PC-3 (cell line): ENCODE data around the gene DIP2B.

Experiments used
- EZH2 ChIP-seq: fragments of 300-600 bp; sonication (generic); IDR thresholded peaks from one replicate; pipeline ENCODE4 v1.6.1; 2017; ENCODE audit warnings: antibody characterized with exemption, mild to moderate bottlenecking, low read length; ENCODE audit not compliant: unreplicated experiment
- EZH2phosphoT487 ChIP-seq: fragments of 300-600 bp; sonication (generic); IDR thresholded peaks from 2 replicates; pipeline ENCODE4 v1.6.1; 2018; ENCODE audit warnings: mild to moderate bottlenecking, antibody characterized with exemption, low read length, borderline replicate concordance
- TF ChIP-seq, protein P1 (sequence below): fragments of 300-600 bp; sonication (generic); conservative IDR thresholded peaks from 2 replicates; pipeline ENCODE4 v1.5.1; 2017; ENCODE audit warnings: antibody characterized with exemption, low read depth, mild to moderate bottlenecking, low read length

DNA sequence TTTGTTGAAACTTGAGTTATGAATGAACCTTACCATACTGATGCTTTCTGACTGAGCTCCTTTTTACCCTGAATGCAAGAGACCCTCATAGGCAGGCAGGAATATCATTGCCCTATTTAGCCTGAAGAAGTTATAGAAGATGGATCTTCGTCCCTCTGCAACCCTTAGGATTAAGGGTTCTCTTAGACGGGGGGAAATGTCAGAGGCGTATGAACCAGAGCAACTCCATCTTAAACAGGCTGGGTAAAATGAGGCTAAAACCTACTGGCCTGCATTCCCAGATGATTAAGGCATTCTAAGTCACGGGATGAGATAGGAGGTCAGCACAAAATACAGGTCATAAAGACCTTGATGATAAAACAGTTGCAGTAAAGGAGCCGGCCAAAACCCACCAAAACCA lies 266.6 kb downstream of the DIP2B start:
- TF ChIP-seq, protein P1, sequence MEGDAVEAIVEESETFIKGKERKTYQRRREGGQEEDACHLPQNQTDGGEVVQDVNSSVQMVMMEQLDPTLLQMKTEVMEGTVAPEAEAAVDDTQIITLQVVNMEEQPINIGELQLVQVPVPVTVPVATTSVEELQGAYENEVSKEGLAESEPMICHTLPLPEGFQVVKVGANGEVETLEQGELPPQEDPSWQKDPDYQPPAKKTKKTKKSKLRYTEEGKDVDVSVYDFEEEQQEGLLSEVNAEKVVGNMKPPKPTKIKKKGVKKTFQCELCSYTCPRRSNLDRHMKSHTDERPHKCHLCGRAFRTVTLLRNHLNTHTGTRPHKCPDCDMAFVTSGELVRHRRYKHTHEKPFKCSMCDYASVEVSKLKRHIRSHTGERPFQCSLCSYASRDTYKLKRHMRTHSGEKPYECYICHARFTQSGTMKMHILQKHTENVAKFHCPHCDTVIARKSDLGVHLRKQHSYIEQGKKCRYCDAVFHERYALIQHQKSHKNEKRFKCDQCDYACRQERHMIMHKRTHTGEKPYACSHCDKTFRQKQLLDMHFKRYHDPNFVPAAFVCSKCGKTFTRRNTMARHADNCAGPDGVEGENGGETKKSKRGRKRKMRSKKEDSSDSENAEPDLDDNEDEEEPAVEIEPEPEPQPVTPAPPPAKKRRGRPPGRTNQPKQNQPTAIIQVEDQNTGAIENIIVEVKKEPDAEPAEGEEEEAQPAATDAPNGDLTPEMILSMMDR = no peak
- TF ChIP-seq EZH2 = no peak
- no peak for TF ChIP-seq EZH2phosphoT487
